NCI-H226 (cell line): ENCODE measurements around the gene CERS6.
A peak's percentile ranks its signal among the peaks of the same experiment; 100 is the strongest.

ENCODE experiments used
- DNase-seq: peaks from one replicate; pipeline ENCODE4 v3.0.0-alpha.2; 2015

The CERS6 gene

GRCh38 chr2:168573128-168573903 is 117.2 kb downstream of the CERS6 start:
- no peak for DNase-seq

DNA sequence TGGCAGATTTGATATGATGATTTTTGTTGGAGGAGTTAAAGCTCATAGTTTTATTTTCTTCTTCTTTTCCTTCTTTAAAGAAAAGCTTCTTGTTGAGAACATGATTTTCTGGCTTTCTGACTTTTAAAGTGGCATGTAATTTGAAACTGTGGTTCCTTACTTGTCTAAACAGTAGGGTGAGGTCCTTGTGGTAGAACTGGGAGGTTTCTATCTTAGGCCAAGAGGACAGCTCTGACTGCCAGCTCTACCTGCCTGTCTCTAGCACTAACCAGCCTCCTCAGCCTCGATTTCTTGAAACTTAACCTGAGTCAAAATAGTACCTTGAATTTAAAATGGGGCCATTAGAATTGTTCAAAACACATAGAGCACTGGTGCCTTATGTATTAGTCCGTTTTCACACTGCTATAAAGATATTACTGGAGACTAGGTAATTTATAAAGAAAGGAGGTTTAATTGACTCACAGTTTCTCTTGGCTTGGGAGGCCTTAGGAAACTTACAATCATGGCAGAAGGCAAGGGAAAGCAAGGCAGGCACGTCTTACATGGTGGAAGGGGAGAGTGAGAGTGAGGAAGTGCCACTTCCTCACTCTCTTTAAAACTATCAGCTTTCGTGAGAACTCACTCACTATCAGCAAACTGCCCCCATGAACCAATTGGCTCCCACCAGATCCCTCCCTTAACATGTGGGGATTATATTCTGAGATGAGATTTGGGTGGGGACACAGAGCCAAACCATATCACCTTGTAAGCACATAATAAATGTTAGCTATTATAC is 119.0 kb downstream of the CERS6 start:
- no peak for DNase-seq

- no peak for DNase-seq
These were observed 121.8 kb downstream of the CERS6 start for GRCh38 chr2:168577885-168578284.

GRCh38 chr2:168583064-168583709 is 127.1 kb downstream of the CERS6 start:
- no peak for DNase-seq

DNA sequence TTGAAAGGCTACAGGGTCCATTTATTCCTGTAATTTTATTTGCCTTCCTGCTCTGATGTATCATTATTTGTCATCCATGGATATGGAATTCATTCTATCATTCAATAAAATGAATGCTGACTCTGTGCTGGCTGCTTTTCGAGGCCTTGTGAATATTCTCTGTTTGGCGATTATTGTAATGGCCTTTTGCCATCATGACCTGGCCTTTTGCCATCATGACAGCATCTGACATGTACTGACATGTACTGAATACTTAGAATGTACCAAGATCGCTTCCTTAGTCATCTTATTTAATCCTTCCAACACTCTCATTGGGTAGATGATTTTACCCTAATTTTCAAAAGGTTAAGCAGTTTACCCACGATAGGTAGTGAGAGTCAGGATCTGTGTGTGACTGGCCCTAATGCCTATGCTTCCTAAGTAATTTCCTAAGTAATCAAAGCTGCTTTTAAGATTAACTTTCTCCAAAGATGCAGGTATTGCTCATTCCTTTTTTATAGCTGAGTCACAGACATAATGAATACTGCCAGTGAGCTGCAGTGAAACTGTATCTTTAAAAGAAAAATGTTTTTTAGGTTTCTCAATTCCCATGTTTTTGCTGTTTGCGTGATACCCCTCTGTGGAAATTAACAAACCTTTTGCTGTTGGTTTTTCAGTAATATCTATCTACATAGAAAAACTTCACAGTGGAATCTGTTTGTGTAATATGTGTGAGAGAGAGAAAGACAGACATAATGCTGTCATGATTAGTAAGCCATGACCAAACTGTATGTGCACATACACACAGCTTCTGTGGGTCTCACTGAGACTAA is 127.8 kb downstream of the CERS6 start:
- peak; percentile 2 for DNase-seq

- no peak for DNase-seq
These were observed 128.8 kb downstream of the CERS6 start for GRCh38 chr2:168584911-168585310.

DNA sequence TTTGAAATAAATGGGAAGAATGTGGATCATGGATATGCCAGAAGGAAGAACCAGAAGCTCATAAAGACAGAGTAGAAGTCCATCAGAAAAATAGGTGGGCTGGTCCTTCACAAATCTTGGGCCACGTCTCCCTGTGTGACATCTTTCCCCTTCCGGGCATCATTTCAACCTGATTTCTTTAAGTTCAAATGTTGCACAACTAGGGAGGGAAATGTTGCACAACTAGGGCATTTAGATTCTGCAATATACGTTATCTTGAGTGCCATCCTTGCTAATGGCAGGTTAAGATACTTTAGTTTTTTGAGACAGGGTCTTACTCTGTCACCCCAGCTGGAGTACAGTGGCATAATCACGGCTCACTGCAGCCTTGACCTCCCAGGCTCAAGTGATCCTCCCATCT is 129.6 kb downstream of the CERS6 start:
- no peak for DNase-seq

DNA sequence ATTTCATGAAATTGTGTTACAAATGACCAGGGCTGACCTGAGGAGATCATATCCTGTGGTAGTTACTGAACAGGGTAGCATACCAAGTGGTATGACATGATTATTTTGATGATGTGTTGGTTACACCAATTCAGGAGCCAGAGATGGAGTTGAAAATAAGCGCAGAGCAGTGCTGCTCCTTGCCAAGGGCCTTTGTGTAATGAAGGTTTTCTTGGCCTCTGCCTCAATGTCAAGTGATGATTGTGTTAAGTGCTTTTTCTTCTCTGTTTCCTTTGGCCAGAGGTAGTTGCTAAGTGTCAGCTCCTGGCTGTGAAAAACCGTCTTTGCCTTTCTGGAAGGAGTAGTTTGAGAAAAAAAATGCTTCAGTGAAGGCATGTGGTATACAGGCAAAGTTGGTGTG is 131.2 kb downstream of the CERS6 start:
- no peak for DNase-seq

- DNase-seq: no peak
These were observed 133.5 kb downstream of the CERS6 start for GRCh38 chr2:168589236-168590211.

DNA sequence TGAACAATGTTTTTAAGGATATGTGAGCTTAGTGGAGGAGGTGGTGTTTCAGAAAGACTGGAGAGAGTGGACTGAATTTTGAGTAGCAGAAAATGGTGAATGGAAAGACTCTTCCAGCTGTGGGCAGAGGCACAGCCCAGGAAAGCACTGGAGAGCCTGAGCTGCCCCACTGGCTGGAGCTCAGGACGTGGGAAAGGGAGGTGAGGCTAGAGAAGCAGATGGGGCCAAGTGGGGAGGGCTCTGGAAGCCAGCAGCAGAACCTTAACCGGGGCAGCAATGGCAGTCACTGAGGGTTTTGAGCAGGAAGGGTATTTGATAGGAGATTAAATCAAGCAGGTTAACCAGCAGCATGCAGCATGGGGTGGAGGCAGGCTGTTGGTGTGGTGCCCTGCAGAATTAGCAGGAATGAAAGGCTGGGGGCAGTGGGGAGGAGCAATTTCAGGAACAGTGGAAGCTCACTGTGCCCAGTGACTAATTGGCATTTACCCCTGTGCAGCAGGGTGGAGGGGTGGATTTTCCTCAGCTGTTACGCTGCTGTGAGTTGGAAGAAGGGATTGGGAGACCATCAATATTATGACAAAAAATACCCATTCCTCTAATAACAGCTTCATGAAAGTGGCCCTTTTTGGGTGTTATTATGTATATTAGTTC is 136.2 kb downstream of the CERS6 start:
- DNase-seq: no peak

- DNase-seq: no peak
These were observed 137.6 kb downstream of the CERS6 start for GRCh38 chr2:168593713-168594112.

GRCh38 chr2:168594778-168595177 is 138.7 kb downstream of the CERS6 start:
- no peak for DNase-seq

DNA sequence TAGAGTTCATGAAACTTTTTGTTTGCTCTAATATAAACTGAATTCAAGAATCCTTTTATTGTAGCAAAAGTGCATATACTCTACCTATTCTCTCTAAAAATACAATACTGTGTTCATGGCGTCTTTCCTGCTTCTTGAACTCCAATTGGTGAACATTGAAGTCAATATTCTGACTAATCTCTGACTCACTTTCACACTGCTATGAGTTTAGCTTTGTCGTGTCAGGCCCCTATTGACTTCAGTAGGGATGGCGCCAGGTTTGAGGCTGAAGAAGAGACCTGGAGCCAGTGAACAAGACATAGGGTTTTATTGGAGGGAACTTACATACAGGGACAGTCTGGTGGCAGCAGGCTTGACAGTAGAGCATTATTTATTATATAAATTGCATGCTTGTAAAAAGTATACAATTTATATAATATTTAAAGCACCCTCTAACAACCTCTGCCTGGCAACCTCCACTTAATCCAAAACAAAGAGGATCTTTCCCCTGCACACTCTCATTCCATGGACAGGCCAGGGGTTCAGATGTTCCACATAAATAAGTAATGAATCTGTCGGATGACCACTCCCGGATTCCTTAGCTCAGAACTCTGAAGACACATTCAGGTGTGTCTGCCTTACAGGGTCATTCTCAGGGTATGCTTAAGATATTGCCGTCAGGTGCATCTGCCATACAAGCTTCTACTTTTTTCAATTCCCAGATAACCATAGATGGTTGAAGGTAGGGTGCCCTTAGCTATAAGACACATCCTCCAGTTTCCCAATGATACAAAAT is 141.0 kb downstream of the CERS6 start:
- peak; percentile 22 for DNase-seq

DNA sequence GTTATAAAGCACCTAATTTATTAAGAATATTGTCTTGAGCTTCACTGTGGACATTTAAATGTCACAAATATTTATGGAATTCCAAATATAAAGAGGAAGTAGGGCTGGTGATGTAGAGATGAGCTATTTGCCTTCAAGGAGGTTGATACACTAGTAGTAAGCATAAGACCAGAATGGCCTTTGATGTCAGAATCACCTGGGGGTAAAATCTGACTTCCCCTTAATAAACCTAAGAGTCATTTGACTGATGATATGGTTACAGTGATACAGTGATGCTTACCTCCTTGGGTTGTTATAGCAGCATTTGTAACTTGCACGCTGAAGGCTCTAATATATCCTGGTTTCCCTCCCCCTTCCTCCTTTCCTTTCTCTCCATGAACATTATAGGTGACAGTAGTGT is 143.7 kb downstream of the CERS6 start:
- DNase-seq: no peak

GRCh38 chr2:168600949-168601348 is 144.9 kb downstream of the CERS6 start:
- no peak for DNase-seq

DNA sequence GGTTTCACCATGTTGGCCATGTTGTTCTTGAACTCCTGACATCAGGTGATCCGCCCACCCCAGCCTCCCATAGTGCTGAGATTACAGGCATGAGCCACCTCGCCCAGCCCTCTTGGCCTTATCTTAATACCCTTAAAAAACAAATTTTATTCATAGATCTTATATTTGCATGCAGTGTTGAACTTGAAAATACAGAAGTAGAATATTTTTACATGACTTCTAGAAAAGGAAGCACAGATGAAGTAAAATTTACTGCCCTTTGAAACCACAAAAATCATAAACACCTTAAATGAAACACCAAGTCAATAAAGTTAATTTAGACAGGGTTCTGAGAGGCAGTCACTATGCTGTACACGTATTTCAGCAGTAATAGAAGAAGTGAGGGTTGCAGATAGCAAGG is 145.7 kb downstream of the CERS6 start:
- no peak for DNase-seq

- no peak for DNase-seq
These were observed 146.3 kb downstream of the CERS6 start for GRCh38 chr2:168602379-168602778.

DNA sequence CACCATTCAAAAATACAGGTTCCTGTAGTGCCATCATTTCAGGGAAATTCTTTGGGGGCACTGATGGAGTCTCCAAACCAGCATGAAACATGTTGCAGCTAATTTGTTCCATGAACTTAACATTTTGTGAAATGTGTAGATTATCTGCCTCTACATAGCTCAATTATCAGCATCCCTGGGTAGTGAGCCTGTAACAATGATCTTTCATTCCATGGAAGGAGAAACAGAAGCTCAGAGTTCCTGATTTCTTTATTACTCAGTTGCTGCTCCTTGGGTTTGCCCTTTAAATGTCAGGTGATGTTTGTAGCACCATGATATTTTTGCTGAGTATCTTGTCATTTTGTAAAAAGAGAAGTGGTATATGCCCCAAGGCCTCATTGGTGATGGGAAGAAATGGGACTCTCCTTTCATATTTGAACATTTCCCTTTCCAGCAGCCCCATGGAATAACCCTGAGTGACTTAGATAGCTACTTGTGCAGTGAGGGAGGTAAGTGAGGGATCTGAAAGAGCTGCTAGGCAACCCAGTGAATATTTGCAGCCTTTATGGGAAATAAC is 146.9 kb downstream of the CERS6 start:
- no peak for DNase-seq

DNA sequence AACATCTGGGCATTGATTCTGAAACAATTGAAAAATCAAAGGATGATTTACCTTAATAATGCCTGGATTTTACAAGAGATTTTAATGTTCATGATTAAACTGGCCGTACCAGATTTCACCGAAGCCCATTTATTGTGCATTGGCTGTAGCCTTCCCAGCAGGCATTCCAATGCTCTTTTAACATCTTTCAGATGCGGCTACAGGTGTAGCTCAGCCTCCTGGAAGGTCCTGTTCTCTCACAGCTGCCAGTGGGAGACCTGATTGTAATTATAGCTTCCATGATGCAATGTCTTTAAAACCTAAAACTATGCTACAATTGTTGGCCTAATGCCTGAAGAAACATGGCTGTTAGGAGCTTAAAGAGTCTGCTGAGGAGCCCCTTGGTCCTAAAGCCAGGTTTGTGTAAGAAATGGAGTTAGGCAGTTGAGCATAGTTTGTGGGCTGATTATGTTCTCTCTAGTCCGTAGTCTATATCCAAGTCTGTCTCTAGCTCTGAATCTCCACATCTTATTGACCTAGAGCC is 147.4 kb downstream of the CERS6 start:
- no peak for DNase-seq

DNA sequence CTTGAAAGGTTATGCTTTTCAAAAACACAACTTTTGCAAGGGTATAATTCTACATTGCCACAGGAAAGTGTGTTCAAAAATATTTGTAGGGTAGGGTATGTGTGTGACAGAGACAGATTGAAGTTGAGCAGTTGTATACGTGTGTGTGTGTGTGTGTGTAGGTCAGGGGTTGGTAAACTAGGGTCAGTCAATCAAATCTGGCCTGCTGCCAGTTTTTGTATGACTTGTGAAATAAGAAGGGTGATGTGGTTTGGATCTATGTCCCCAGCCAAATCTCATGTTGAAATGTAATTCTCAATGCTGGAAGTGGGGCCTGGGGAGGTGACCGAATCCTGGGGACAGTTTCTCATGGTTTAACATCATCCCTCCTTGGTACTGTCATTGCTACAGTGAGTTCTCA is 148.2 kb downstream of the CERS6 start:
- no peak for DNase-seq
